Measurements from ENCODE around the gene OLIG1. TPM values are rescaled to one million over a fixed set of nuclear protein-coding genes. Genes with fewer than 3 reads are reported as not detected.

OLIG1 gene
- total RNA-seq, 3 donors from 2014 or later, result not detected

- Histone ChIP-seq H3K9me3 (no peaks in the 10 kb centered on the region), H3K4me1 (no peaks in the 10 kb centered on the region), H3K27me3 (peaks cover 0 to 32% of the 10 kb centered on the region in 2 donors), H3K36me3 (no peaks in the 10 kb centered on the region), H3K4me3 (no peak overlapping the region), H3K27ac (no peak overlapping the region)
- DNase-seq (ENCODE audit: low spot score in 2 of 2), result no peak
- TF ChIP-seq POLR2AphosphoS5 (IDR thresholded peaks at IDR 0.05) (no peak), POLR2A (IDR thresholded peaks at IDR 0.05) (no peak)
- TF ChIP-seq, protein P1, sequence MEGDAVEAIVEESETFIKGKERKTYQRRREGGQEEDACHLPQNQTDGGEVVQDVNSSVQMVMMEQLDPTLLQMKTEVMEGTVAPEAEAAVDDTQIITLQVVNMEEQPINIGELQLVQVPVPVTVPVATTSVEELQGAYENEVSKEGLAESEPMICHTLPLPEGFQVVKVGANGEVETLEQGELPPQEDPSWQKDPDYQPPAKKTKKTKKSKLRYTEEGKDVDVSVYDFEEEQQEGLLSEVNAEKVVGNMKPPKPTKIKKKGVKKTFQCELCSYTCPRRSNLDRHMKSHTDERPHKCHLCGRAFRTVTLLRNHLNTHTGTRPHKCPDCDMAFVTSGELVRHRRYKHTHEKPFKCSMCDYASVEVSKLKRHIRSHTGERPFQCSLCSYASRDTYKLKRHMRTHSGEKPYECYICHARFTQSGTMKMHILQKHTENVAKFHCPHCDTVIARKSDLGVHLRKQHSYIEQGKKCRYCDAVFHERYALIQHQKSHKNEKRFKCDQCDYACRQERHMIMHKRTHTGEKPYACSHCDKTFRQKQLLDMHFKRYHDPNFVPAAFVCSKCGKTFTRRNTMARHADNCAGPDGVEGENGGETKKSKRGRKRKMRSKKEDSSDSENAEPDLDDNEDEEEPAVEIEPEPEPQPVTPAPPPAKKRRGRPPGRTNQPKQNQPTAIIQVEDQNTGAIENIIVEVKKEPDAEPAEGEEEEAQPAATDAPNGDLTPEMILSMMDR (IDR thresholded peaks at IDR 0.05), result no peak
- intact Hi-C loops (cut with DNase I; ENCODE audit: low total_unique reads), result no loop called here
Observed at GRCh38 chr21:33059380-33059841, 10.5 kb upstream of the OLIG1 start.

DNA sequence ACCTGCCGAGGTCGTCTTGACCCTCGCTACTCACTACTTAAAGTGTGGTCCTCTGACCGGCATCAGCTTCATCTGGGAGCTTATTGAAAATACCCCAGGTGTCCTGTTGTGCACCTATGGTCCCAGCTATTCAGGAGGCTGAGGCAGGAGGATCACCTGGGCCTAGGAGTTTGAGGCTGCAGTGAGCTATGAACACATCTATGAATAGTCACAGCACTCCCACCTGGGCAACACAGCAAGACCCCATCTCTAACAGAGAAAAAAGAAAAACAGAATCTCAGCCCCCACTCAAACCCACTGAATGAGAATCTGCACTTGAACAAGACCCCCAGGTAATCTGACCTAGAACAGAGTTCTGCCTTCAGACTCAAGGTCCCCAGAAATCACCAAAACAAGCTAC is 8.7 kb upstream of the OLIG1 start:
- Histone ChIP-seq H3K9me3 (no peaks in the 10 kb centered on the region), H3K27ac (no peak overlapping the region), H3K4me3 (no peak overlapping the region), H3K27me3 (peaks cover 0 to 40% of the 10 kb centered on the region in 2 donors), H3K36me3 (no peaks in the 10 kb centered on the region), H3K4me1 (no peaks in the 10 kb centered on the region)
- DNase-seq (ENCODE audit: low spot score in 2 of 2), result no peak
- intact Hi-C loops (cut with DNase I; ENCODE audit: low total_unique reads), result no loop called here
- TF ChIP-seq, protein P1 (IDR thresholded peaks at IDR 0.05), result no peak
- TF ChIP-seq POLR2AphosphoS5 (IDR thresholded peaks at IDR 0.05) (no peak), POLR2A (IDR thresholded peaks at IDR 0.05) (no peak)

- Histone ChIP-seq H3K4me1 (no peaks in the 10 kb centered on the region), H3K27me3 (peaks cover 0 to 62% of the 10 kb centered on the region in 2 donors), H3K27ac (no peak overlapping the region), H3K9me3 (no peaks in the 10 kb centered on the region), H3K4me3 (no peak overlapping the region), H3K36me3 (no peaks in the 10 kb centered on the region)
- TF ChIP-seq POLR2AphosphoS5 (IDR thresholded peaks at IDR 0.05) (no peak), POLR2A (IDR thresholded peaks at IDR 0.05) (no peak)
- TF ChIP-seq, protein P1 (IDR thresholded peaks at IDR 0.05), result no peak
- intact Hi-C loops (cut with DNase I; ENCODE audit: low total_unique reads), result no loop called here
- no peak for DNase-seq (ENCODE audit: low spot score in 2 of 2)
Observed at GRCh38 chr21:33063375-33063883, 6.5 kb upstream of the OLIG1 start.

DNA sequence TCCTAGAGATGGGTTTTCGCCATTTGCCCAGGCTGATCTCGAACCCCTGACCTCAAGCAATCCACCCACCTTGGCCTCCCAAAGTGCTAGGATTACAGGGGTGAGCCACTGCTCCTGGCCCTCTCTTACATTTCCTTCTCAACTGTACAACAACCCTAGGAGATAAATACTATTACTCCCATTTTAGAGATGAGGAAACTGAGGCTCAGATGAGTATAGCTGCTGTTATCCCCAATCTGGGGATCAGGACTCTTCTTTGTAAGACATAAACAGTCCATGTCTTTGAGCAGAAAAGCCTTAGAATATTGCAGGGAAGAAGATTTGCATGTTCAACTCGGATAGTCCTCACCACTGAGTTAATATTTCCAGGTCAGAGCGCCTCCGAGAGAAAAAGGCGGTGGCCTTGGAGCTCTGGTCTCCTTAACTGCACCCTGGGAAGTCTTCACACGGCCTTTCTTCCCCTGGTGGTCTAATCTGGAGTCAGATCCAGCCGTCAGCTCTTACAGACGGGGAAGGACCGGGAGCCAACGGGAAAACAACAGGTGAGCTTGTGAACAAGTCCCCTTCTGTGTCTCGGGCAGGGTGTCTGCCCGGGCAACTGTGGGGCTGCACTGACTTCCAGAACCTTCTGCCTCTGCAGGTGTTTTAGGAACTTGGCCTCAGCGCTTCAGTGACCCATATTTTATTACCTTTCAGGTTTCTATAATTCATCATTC is 5.9 kb upstream of the OLIG1 start:
- intact Hi-C loops (cut with DNase I; ENCODE audit: low total_unique reads), result no loop called here
- TF ChIP-seq POLR2AphosphoS5 (IDR thresholded peaks at IDR 0.05) (no peak), POLR2A (IDR thresholded peaks at IDR 0.05) (no peak)
- TF ChIP-seq, protein P1 (IDR thresholded peaks at IDR 0.05), result no peak
- Histone ChIP-seq H3K9me3 (peaks cover 0 to 1% of the 10 kb centered on the region in 2 donors), H3K27ac (no peak overlapping the region), H3K27me3 (peaks cover 0 to 68% of the 10 kb centered on the region in 2 donors), H3K4me1 (no peaks in the 10 kb centered on the region), H3K36me3 (no peaks in the 10 kb centered on the region), H3K4me3 (no peak overlapping the region)
- no peak for DNase-seq (ENCODE audit: low spot score in 2 of 2)

- Histone ChIP-seq H3K4me1 (no peaks in the 10 kb centered on the region), H3K9me3 (peaks cover 0 to 7% of the 10 kb centered on the region in 2 donors), H3K27ac (no peak overlapping the region), H3K36me3 (no peaks in the 10 kb centered on the region), H3K4me3 (no peak overlapping the region), H3K27me3 (peaks cover under 1 to 75% of the 10 kb centered on the region in 2 donors)
- intact Hi-C loops (cut with DNase I; ENCODE audit: low total_unique reads), result no loop called here
- TF ChIP-seq POLR2A (IDR thresholded peaks at IDR 0.05) (no peak), POLR2AphosphoS5 (IDR thresholded peaks at IDR 0.05) (no peak)
- TF ChIP-seq, protein P1 (IDR thresholded peaks at IDR 0.05), result no peak
- no peak for DNase-seq (ENCODE audit: low spot score in 2 of 2)
Observed at GRCh38 chr21:33064623-33065390, 5.1 kb upstream of the OLIG1 start.
